ENCODE results near the gene FAM114A1.

Gene FAM114A1

GRCh38 chr4:38842994-38843393 is 24.6 kb upstream of the FAM114A1 start:
- no peak overlapping the region for H3K27ac ChIP-seq
- no peak for TF ChIP-seq CTCF (conservative IDR thresholded peaks at IDR 0.05)

- no peak overlapping the region for H3K27ac ChIP-seq
- no peak for TF ChIP-seq CTCF (conservative IDR thresholded peaks at IDR 0.05)
Observed at GRCh38 chr4:38846015-38846414, 21.6 kb upstream of the FAM114A1 start.

- no peak for TF ChIP-seq CTCF (conservative IDR thresholded peaks at IDR 0.05)
- no peak overlapping the region for H3K27ac ChIP-seq
Observed at GRCh38 chr4:38855466-38855865, 12.1 kb upstream of the FAM114A1 start.

- no peak for TF ChIP-seq CTCF (conservative IDR thresholded peaks at IDR 0.05)
- no peak overlapping the region for H3K27ac ChIP-seq
Observed at GRCh38 chr4:38856046-38856445, 11.6 kb upstream of the FAM114A1 start.

DNA sequence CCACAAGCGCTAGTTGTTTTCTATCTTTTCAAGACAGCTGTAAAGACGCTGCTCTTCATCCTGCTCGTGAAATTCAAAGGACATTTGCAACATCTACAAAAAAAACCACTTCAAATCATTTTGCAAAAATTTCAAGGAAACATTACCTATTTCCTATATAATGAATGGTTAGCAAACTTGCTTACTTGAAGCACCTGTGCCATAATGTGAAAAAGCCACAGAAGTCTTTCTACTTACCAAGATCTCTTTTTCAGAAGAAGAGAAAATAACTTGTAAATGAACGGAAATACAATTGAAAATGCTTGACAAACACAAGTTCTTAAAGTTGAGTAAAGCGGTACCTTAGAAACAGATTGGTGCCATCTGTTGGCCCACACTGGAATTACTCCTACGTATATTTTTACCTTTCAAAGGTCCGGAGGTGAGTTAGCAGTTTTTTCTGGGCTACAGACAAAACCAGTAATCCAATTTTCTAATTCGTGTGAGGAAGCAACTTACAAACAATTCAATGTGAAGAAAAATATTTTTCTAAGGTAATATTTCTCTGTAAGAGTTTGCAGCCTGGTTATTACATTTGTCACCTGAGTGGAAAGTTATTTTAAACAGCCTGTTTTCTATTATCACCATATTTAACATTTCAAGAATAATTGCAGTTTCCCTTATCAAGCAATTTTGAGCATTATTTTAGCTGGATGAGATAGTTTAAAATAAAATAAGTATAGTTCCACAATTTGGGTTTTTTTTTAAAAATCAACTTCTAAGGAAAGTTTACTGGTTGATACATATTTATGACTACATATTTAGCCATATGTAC is 10.9 kb upstream of the FAM114A1 start, which contains the start of gene TLR6:
Gene TLR6, minus strand, starts transcription at position 294 of the 814 bp plus-strand sequence. CDS start 27,344 bp downstream, outside the sequence.
- no peak within 1 kb of the TSS for H3K27ac ChIP-seq
- peak; percentile 91 for TF ChIP-seq CTCF (conservative IDR thresholded peaks at IDR 0.05)

DNA sequence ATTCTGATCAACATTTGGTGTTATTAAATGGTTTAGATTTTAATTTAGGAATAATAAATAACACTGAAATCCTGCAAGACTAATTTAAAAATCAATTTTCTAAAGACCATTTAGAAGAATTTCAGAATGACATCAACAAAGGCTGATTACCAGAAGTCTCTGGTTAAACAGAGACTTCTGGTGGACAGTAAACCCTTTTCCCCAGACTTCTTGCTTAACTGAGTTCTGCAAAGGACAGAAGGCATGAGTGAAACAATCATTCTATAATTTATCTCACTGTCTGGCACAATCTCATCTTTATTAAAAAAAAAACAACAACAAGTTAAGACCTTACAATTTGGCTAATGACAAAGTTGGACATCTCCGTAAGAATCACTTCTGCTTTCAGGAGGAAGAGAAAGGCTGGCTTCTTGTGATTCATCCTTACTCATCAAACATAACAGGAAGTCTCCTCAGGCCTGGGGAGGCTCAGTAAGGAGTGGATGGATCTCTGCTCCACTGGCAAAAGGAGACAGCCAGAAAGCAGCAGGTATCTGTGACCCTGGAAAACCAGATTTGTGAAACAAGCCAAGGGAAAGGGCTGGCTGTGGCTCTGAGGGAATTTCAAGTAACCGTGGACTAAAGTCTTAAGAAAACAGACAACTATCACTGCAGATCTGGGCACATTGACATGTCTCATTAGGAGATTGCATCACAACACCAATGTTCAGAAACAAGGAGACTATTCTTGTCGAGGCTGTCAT is 10.1 kb upstream of the FAM114A1 start:
- TF ChIP-seq CTCF (conservative IDR thresholded peaks at IDR 0.05): no peak
- H3K27ac ChIP-seq: no peak overlapping the region

DNA sequence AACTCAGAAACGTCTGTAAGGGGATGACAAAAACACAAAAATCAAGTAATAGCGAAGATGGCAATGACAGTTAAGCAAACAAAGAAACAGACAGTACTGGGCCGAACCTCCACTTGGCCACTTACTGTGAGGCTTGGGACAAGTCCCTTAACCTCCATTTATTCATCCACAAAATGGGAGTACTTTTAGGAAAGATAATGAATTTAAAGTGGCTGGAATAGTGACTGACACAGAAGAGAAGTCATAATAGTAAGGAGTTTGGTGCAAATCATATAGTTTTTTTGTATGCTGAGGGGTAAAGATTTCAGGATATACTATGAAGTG is 9.5 kb upstream of the FAM114A1 start:
- H3K27ac ChIP-seq: no peak overlapping the region
- TF ChIP-seq CTCF (conservative IDR thresholded peaks at IDR 0.05): no peak

Measured in VCaP (cell line).